Heart right ventricle (tissue), 16 donors: ENCODE results near the gene CNOT8. TPM values are rescaled to one million over a fixed set of nuclear protein-coding genes. Genes with fewer than 3 reads are reported as not detected.
A peak's percentile ranks its signal among the peaks of the same experiment; 100 is the strongest.

Source experiments
- ATAC-seq, 8 donors: fragments of 200-7000 bp; cut with Tn5 transposase; one replicate each; pipeline ENCODE4 v1.9.1; 2020; ENCODE audit warnings: mild to moderate bottlenecking in 8 of 8, moderate library complexity in 8 of 8, moderate number of reproducible peaks in 1 of 8
- DNase-seq, 2 donors: peaks; one replicate each; pipeline ENCODE4 v3.0.0-alpha.2; 2020
- H3K27ac ChIP-seq, 10 donors: fragments of 200-600 bp; sonication (generic) in 2 of 10; one replicate each; pipeline versions ENCODE4 v1.5.0 to v1.8.0; 2020 to 2022; ENCODE audit warnings: mild to moderate bottlenecking in 3 of 10
- H3K27me3 ChIP-seq, 7 donors: fragments of 200-600 bp; one replicate each; pipeline ENCODE4 v1.8.0; 2021 to 2022; ENCODE audit warnings: mild to moderate bottlenecking in 2 of 7
- H3K36me3 ChIP-seq, 9 donors: fragments of 200-600 bp; sonication (generic) in 1 of 9; one replicate each; pipeline versions ENCODE4 v1.5.0 to v1.8.0; 2020 to 2022; ENCODE audit warnings: mild to moderate bottlenecking in 2 of 9
- H3K4me1 ChIP-seq, 9 donors: fragments of 200-600 bp; sonication (generic) in 1 of 9; one replicate each; pipeline versions ENCODE4 v1.5.0 to v1.8.0; 2020 to 2022; ENCODE audit warnings: mild to moderate bottlenecking in 4 of 9
- H3K4me3 ChIP-seq, 10 donors: fragments of 200-600 bp; sonication (generic) in 2 of 10; one replicate each; pipeline versions ENCODE4 v1.5.0 to v1.8.0; 2020 to 2022; ENCODE audit warnings: mild to moderate bottlenecking in 7 of 10, moderate library complexity in 2 of 10
- H3K9me3 ChIP-seq, 11 donors: fragments of 200-600 bp in 10 of 11; sonication (generic) in 2 of 11; one replicate each; pipeline versions ENCODE4 v1.5.0 to v1.8.0; 2013 to 2022; ENCODE audit warnings: mild to moderate bottlenecking in 2 of 11, control low read depth in 1 of 11, moderate library complexity in 1 of 11
- CTCF ChIP-seq, 9 donors: fragments of 200-600 bp; sonication (generic) in 2 of 9; IDR thresholded peaks; one replicate each; pipeline versions ENCODE4 v1.5.0 to v1.8.0; 2021 to 2022; ENCODE audit warnings: antibody characterized with exemption in 9 of 9, mild to moderate bottlenecking in 5 of 9, moderate library complexity in 1 of 9
- WGBS, 2 donors: extraction: QIAGEN DNeasy Blood & Tissue Kit; methylation state at CpG; one replicate each; pipeline ENCODE4 v1.1.7; 2013; ENCODE audit warnings: inconsistent platforms in 1 of 2; 5-methylcytosine and 5-hydroxymethylcytosine counted together
- intact Hi-C, 10 donors: fragments of 100-400 bp; cut with DNase I; formaldehyde crosslinking; loops; one replicate each; pipeline versions ENCODE4 v1.11.1 to v1.14.2; 2022
- polyA plus RNA-seq, 2 donors: library from polyadenylated mRNA; stranded (reverse); fragments of 200-250 nt; gene quantifications; one replicate each; pipeline ENCODE4 v1.2.3, GENCODE V29; 2013
- total RNA-seq, 10 donors: library from RNA; stranded (reverse); fragmentation: NEBNext Ultra II Directional in 3 of 10; extraction: Animal tissue kit (Norgen Biotek cat#: 25700) in 3 of 10; gene quantifications; one replicate each; pipeline versions ENCODE4 v1.2.1 to v1.2.4, GENCODE V29; 2021 to 2023
- donor health status: Arrhythmogenic right ventricular cardiomyopathy.
- donor health status: ischemic (EF 13 %, LVEDD 7.1; RV severe dilation, severe dysfunction).
- donor health status: healthy with polysubstance abuse.
- donor health status: DM: no; HTN: yes; CAD: no.
- donor health status: DM: no; HTN: no; CAD: no.
- donor health status: ischemic (EF 25% LVEDD 6.9; RV normal size, moderate dysfunction).
- donor health status: ischemic (EF 25% LVEDD 5.7; RV mildly dilated, moderate dysfunction).
- donor health status: healthy.
- donor health status: DM: yes; HTN: yes; CAD: no.
- donor health status: Ischemic cardiomyopathy.
- donor health status: ischemic (EF 35%, LVEDD 5.7; RV mildly dilated, moderate dysfunction).
- donor health status: nonischemic (EF 11% LVEDD 7.7; RV severe dilation, severe dysfunction).
- donor health status: DM: yes; HTN: yes; CAD: no.
- donor health status: PGD.
- donor health status: ischemic (EF 29% LVEDD 5.4; RV normal size, mild dysfunction).
- donor health status: nonischemic (EF 23%, LVEDD 6.1; RV moderate dilation, normal function).

CNOT8 gene
- total and polyA plus RNA-seq, 12 donors = 20.9 to 29.8 (median 22.1) TPM

GRCh38 chr5:154840435-154841272 is 17.8 kb upstream of the CNOT8 start:
- Histone ChIP-seq H3K36me3 (peaks cover 0 to 84% (median 5%) of the 10 kb centered on the region in 9 donors), H3K4me1 (peaks cover 4 to 52% (median 23%) of the 10 kb centered on the region in 9 donors), H3K9me3 (no peaks in the 10 kb centered on the region), H3K27ac (no peak overlapping the region), H3K4me3 (no peak overlapping the region), H3K27me3 (no peaks in the 10 kb centered on the region)
- ATAC-seq (peak in 3 of 8 donors; percentile 28 to 42 (median 34)), DNase-seq (no peak)
- WGBS, 2 donors = 68 to 74% methylated on average over 6 of the region's 6 CpGs
- TF ChIP-seq CTCF (IDR thresholded peaks at IDR 0.05) = no peak
- intact Hi-C loops = no loop called here

GRCh38 chr5:154841273-154841661 is 17.2 kb upstream of the CNOT8 start:
- Histone ChIP-seq H3K4me1 (peaks cover 0 to 50% (median 18%) of the 10 kb centered on the region in 9 donors), H3K27ac (no peak overlapping the region), H3K36me3 (peaks cover 0 to 80% (median 5%) of the 10 kb centered on the region in 9 donors), H3K27me3 (no peaks in the 10 kb centered on the region), H3K9me3 (no peaks in the 10 kb centered on the region), H3K4me3 (no peak overlapping the region)
- intact Hi-C loops = no loop called here
- DNase-seq = no peak
- no peak for TF ChIP-seq CTCF (IDR thresholded peaks at IDR 0.05)
- peak in 2 of 8 donors; percentile 7 to 19 for ATAC-seq

GRCh38 chr5:154842689-154843530 is 15.5 kb upstream of the CNOT8 start:
- peaks cover 0 to 58% (median 20%) of the 10 kb centered on the region in 9 donors for H3K4me1 ChIP-seq
- ATAC-seq (no peak), DNase-seq (no peak)

More at GRCh38 chr5:154842689-154843530, 15.5 kb upstream of the CNOT8 start:
- Histone ChIP-seq H3K4me3 (no peak overlapping the region), H3K36me3 (peaks cover 0 to 69% (median 0%) of the 10 kb centered on the region in 9 donors), H3K27me3 (no peaks in the 10 kb centered on the region), H3K27ac (no peak overlapping the region), H3K9me3 (no peaks in the 10 kb centered on the region)
- intact Hi-C loops = no loop called here
- 84 to 85% methylated on average over 6 of the region's 6 CpGs for WGBS, 2 donors
- TF ChIP-seq CTCF (IDR thresholded peaks at IDR 0.05) = no peak
